ENCODE data around the gene DDX54.

DNA sequence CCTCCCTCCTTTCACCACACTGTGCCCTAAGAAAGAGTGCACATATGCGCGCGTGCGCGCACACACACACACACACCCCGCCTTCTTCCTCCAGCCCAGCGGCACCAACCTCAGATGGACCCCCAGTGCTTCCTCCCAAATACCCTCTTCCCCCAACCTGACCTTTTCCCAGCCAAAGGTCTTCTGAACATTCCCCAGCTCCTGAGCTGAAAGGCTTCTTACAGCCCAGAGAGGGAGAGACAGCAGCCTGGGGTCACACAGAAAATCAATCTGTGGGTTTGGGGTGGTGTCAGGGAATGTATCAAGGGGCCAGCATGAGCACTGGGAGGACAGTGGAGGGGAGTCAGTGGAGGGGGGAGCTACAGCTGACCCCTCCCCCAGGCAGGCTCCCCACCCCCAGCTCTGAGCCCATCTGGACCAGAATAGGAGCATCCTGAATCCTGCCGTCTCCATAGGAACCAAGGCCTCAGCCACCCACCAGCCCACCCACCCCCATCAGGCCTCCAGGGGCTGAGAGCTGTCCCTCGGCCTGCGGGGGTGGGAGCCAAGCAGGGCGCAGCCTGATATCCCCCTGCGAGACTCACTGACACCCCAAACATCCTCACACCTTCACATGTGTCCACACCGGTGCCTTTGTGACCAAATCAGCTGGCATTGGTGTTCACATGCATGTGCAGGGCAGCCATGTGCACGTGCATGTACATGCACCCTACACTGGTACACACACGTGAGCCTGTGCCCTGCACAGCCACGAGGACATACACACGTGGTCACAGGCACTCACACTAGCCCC is 55.4 kb downstream of the DDX54 start:
- no peak for TF ChIP-seq CTCF (IDR thresholded peaks at IDR 0.05)
- no peak for TF ChIP-seq ZFX (IDR thresholded peaks at IDR 0.05; ENCODE audit: borderline replicate concordance)

Data from 22Rv1 (cell line).